Calu3 (cell line): Measurements from ENCODE around the gene UXS1. TPM values are rescaled to one million over a fixed set of nuclear protein-coding genes. Genes with fewer than 3 reads are reported as not detected.

Source experiments
- BruUV-seq: library from RNA; stranded (reverse); fragments of 400-500 nt; replicated peaks from 2 replicates; lab custom pipeline; 2021; lab: Mats Ljungman, UMichigan
- CTCF ChIA-PET: fragments of 300-600 bp; sonication (Branson Sonifier 250); formaldehyde crosslinking; loops from one replicate; lab custom pipeline; 2022; ENCODE audit warnings: antibody characterized with exemption; lab: Charles Lee
- DNase-seq: peaks from one replicate; pipeline ENCODE4 v3.0.0; 2022
- H3K27ac Mint-ChIP-seq: one replicate; pipeline ENCODE4 v1.8.0; 2022; ENCODE audit warnings: mixed read lengths; ENCODE audit not compliant: unreplicated experiment
- H3K27me3 Mint-ChIP-seq: one replicate; pipeline ENCODE4 v1.8.0; 2022; ENCODE audit warnings: mixed read lengths; ENCODE audit not compliant: unreplicated experiment
- H3K36me3 Mint-ChIP-seq: one replicate; pipeline ENCODE4 v1.8.0; 2022; ENCODE audit warnings: mild to moderate bottlenecking, moderate library complexity, mixed read lengths; ENCODE audit not compliant: insufficient read depth, unreplicated experiment
- H3K4me1 Mint-ChIP-seq: one replicate; pipeline ENCODE4 v1.8.0; 2022; ENCODE audit warnings: mild to moderate bottlenecking, low read depth, mixed read lengths; ENCODE audit not compliant: unreplicated experiment
- H3K4me3 Mint-ChIP-seq: one replicate; pipeline ENCODE4 v1.8.0; 2022; ENCODE audit warnings: mild to moderate bottlenecking, low read depth, moderate library complexity, mixed read lengths; ENCODE audit not compliant: unreplicated experiment
- H3K9me3 Mint-ChIP-seq: one replicate; pipeline ENCODE4 v1.8.0; 2022; ENCODE audit warnings: low read depth, mixed read lengths; ENCODE audit not compliant: unreplicated experiment
- intact Hi-C: fragments of 100-400 bp; cut with micrococcal nuclease; formaldehyde crosslinking; loops from one replicate; pipeline ENCODE4 v1.10.0; 2022; ENCODE audit not compliant: unreplicated experiment
- total RNA-seq: library from RNA; stranded (reverse); gene quantifications from 2 replicates; pipeline ENCODE4 v1.2.3, GENCODE V29; 2022
- TF ChIP-seq, protein P1 (sequence below): fragments of 200-600 bp; IDR thresholded peaks from one replicate; pipeline ENCODE4 v1.8.0; 2022; ENCODE audit warnings: antibody characterized with exemption; ENCODE audit not compliant: unreplicated experiment

Gene UXS1
- total RNA-seq, 1 experiment from 2014 or later = 87.7 TPM

DNA sequence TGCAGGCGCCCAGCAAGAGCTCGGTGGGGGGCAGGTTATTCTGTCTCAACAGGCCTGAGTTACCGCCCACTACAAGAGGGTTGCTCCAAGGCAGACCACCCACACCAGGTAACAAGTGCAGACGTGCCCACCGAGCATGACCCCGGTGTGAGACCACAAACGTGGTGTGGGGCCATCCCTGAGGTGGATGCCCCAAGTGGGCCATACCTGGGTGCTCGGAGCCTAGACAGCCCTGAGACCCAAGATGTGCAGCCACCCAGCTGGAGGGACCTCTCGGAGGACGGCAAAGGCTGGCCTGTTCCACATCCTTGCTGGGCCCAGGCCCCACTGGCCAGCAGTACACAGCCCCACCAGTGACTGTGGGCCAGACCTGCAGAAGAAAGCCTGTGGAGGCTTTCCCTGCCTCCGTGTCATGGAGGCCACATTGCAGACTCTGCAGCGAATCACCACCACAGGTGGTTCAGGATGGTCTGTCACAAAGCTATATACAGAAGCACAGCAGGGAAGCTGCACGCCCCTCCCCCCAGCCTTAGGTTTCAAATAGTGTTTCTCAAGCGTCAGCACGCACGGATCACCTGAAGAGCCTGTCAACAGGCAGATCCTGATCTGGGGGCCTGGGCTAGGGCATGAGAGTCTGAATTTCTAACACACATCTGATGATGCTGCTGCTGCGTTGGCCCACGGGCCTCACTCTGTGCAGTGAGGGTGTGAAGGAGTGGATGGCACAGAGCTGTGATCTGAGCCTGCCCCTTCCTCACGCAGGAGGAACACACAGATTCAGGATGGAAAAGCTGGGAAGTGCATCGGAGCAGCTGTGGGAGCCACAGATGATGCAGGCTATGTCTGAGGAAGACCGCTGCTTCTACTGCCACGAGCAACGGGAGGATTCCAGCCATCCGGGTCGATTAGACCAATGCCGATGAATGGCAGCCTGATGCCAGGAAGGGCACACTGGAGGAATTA, 96.8 kb downstream of the UXS1 start:
- Mint-ChIP-seq H3K27me3 (no peaks in the 10 kb centered on the region), H3K27ac (no peak overlapping the region), H3K4me1 (no peaks in the 10 kb centered on the region), H3K36me3 (peaks cover 9% of the 10 kb centered on the region), H3K9me3 (no peaks in the 10 kb centered on the region), H3K4me3 (no peak overlapping the region)
- TF ChIP-seq, protein P1, sequence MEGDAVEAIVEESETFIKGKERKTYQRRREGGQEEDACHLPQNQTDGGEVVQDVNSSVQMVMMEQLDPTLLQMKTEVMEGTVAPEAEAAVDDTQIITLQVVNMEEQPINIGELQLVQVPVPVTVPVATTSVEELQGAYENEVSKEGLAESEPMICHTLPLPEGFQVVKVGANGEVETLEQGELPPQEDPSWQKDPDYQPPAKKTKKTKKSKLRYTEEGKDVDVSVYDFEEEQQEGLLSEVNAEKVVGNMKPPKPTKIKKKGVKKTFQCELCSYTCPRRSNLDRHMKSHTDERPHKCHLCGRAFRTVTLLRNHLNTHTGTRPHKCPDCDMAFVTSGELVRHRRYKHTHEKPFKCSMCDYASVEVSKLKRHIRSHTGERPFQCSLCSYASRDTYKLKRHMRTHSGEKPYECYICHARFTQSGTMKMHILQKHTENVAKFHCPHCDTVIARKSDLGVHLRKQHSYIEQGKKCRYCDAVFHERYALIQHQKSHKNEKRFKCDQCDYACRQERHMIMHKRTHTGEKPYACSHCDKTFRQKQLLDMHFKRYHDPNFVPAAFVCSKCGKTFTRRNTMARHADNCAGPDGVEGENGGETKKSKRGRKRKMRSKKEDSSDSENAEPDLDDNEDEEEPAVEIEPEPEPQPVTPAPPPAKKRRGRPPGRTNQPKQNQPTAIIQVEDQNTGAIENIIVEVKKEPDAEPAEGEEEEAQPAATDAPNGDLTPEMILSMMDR = no peak
- CTCF ChIA-PET = no interaction called here
- no peak for DNase-seq
- no TSS peak for BruUV-seq
- intact Hi-C loops = no loop called here

- peaks cover 9% of the 10 kb centered on the region for H3K36me3 Mint-ChIP-seq
- BruUV-seq = no TSS peak
- CTCF ChIA-PET = no interaction called here
These were observed 97.6 kb downstream of the UXS1 start for GRCh38 chr2:106096299-106097037.

DNA sequence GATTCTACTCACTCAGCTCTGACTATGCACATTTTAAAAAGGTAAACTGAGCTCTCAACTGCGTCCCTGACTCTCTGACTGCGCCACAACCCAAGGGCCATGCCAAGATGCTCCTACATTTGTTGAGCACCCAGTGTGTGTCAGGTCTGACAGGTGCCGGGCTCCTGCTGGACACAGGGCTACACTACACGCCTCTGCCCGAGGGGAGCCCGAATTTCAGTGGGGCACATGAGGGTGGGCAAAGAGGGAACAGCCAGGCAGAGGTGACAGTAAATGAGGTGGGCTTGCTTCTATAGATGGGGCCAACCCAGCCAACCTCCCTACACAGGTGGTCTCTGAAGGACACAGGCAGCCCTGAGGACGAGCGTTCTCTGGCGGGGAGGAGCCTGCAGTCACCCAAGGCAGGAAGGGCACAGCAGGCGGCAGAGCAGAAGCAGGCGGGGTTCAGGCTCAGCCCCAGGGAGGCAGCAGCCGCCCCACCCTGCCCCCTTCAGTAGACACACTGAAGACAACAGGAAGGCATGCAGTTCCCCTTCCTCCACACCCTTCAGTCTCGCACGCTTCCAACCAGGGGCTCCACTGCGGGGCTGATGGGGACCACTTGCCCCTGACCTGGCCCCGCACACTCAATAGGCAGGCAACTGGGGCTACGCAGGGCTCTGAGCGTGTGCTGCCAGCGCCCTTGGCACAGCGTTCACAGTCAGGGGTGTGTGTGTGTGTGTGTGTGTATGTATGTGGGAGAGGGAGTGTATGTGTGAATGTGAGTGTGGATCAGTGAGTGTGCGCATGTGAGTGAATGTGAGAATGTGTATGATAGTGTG, 98.4 kb downstream of the UXS1 start:
- TF ChIP-seq, protein P1 = no peak
- H3K4me1 Mint-ChIP-seq = no peaks in the 10 kb centered on the region
- no peak overlapping the region for H3K4me3 Mint-ChIP-seq
- CTCF ChIA-PET = no interaction called here
- H3K27me3 Mint-ChIP-seq = no peaks in the 10 kb centered on the region
- no peak overlapping the region for H3K27ac Mint-ChIP-seq
- intact Hi-C loops = no loop called here
- no peaks in the 10 kb centered on the region for H3K9me3 Mint-ChIP-seq
- no peak for DNase-seq
- peaks cover 9% of the 10 kb centered on the region for H3K36me3 Mint-ChIP-seq
- BruUV-seq = no TSS peak

More at GRCh38 chr2:106096299-106097037, 97.6 kb downstream of the UXS1 start:
- TF ChIP-seq, protein P1 = no peak
- Mint-ChIP-seq H3K9me3 (no peaks in the 10 kb centered on the region), H3K4me3 (no peak overlapping the region), H3K4me1 (no peaks in the 10 kb centered on the region), H3K27ac (no peak overlapping the region), H3K27me3 (no peaks in the 10 kb centered on the region)
- DNase-seq = no peak
- intact Hi-C loops = no loop called here
